Activated CD8-positive, alpha-beta memory T cell treated with anti-CD3 and anti-CD28 coated beads for 1 hour (primary cell): ENCODE measurements around the gene ENTPD2.

Experiments used
- DNase-seq, 2 donors: peaks; one replicate each; pipeline ENCODE4 v3.0.0-alpha.2; 2020; ENCODE audit warnings: low read depth in 1 of 2; ENCODE audit errors: extremely low read depth in 1 of 2

Gene ENTPD2

DNA sequence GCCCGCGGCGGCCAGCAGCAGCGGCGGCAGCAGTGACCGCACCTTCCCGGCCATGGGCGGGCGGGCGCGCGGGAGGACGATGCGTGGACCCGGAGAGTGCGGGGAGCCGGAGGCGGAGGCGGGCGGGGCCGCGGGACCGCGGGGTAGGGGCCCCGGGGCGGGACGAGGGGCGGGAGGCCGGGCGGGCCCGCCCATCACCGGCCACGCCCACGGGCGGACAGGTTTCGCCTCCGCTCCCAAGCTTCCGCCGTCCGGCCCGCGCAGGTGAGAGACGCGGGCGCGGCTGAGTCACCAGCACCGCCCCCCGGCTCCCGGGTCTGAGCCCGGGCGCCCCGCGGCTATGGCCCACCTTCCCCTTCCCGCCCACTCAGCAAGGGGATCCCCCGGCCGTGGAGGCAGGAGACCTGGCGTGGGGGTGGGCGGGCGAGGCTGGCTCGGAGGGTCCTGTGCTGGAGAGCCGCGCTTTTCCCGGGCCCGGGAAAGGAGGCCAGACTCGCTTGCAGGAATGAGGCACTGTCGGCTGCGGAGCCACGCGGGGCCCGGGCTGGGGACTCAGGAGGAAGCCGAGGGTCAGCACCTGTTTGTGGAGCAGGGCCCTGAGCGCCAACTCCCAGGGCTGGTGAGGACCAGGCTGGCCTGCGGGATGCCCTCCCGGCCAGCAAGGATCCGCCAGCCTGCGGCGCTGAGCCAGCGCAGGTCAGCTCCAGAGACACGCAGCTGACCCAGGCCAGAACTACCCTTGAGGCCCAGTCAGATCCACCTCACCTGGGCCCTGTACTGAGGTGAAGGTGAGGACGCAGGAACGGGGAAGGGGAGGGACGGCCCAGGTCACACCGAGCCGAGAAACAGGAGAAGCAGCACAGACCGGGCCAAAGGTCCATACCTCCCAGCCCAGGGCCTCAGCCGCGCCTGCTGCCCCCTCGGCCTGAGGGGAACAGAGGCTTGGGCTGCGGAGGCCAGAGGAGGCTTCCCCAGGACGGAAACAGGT is at the start of gene ENTPD2:
Gene ENTPD2, minus strand, starts transcription at position 118 of the 988 bp plus-strand sequence. Its CDS starts 64 bp downstream, at position 54.
- no peak for DNase-seq

DNA sequence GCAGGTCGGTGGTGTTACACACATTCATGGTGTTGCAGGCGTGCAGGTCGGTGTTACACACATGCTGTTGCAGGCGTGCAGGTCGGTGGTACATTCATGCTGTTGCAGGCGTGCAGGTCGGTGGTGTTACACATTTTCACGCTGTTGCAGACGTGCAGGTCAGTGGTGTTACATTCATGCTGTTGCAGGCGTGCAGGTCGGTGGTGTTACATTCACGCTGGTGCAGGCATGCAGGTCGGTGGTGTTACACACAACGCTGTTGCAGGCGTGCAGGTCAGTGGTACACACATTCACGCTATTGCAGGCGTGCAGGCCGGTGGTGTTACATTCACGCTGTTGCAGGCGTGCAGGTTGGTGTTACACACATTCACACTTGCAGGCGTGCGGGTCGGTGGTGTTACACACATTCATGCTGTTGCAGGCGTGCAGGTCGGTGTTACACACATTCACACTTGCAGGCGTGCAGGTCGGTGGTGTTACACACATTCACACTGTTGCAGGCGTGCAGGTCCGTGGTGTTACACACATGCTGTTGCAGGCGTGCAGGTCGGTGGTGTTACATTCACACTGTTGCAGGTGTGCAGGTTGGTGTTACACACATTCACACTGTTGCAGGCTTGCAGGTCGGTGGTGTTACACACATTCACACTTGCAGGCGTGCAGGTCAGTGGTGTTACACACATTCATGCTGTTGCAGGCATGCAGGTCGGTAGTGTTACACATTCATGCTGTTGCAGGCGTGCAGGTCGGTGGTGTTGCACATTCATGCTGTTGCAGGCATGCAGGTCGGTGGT is 49.5 kb upstream of the ENTPD2 start:
- no peak for DNase-seq

DNA sequence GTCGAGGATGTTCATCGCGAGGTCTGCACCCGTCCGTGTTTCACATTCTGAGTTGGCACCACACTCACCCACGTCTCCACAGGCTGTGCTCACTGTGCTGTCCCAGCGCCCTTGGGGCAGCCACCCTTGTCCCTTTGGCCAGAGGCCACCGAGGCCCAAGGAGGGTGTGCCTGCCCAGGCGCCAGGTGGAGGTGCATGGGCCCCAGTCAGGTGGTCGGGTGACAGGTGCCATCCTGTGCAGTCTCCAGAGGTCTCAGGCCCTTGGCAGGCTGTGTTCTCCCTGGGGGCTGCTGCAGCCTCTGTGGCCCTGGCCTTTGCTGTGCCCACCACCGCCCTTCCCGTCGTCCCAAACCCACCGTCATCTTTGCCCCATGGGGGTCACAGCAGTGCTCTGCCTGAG is 45.4 kb upstream of the ENTPD2 start:
- DNase-seq, result no peak

DNA sequence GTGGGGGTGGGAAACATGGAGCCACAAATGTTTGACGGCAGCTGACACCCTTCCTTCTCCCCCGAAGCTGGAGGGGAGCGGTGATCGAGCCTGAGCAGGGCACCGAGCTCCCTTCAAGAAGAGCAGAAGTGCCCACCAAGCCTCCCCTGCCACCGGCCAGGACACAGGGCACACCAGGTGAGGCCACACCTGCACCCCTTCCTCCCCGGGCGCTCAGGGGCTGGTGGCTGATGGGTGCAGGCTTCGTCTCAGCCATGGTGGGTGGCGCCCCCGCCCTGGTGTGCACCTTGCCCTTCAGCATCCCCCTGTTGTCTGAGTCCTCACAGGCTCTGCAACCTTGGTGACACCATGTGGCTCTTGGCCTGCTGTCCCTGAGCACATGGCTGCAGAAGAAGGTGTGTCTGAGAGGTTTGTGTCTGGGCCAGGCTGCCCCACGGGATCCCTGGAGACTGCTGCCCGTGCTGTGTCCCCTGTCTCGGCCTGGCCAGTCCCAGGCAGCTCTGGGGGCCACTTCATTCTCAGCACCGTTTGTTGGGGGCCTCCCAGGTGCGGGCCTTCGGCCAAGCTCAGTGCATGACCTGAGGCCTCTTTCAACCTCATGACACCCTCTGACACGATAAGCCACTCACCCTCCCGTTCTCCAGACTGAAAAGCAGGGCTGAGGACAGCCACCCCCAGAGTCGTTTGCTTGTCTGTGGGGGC is 44.1 kb upstream of the ENTPD2 start:
- DNase-seq, result no peak

DNA sequence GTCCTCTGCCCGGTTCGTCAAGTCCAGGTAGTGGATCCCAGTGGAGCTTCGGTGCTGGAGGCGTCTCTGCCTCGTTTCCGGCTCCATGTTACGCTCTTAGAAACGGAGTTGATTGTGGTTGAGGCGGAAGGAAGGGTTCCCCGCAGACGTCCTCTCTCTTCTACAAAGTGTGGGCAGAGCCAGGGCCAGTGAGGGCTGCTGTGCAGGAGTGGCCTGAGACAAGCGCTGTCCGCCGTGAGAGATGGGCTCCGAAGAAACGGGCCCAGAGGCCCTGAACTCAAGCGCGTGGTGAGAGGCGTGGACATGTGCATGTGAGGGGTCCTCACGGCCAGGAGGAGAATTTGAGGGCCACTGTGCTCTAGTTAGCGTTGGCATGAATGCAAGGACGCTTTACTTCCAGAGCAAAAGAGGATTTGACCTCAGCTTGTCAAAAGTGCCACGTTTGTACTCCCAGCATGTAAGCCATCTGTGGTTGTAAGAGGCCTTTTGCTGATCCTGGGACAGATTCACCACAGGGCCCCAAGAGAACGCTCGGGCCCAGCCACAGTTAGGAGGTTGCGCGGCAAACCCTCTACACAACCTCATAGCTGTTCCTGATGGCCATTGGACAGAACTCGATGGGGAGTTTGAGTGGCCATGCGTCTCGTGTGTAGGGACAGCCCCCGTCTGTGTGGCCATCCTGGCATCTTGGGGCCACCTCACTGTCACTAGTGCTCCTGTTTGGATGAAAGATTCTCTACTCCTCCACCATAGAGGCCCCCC is 43.1 kb upstream of the ENTPD2 start:
- no peak for DNase-seq

DNA sequence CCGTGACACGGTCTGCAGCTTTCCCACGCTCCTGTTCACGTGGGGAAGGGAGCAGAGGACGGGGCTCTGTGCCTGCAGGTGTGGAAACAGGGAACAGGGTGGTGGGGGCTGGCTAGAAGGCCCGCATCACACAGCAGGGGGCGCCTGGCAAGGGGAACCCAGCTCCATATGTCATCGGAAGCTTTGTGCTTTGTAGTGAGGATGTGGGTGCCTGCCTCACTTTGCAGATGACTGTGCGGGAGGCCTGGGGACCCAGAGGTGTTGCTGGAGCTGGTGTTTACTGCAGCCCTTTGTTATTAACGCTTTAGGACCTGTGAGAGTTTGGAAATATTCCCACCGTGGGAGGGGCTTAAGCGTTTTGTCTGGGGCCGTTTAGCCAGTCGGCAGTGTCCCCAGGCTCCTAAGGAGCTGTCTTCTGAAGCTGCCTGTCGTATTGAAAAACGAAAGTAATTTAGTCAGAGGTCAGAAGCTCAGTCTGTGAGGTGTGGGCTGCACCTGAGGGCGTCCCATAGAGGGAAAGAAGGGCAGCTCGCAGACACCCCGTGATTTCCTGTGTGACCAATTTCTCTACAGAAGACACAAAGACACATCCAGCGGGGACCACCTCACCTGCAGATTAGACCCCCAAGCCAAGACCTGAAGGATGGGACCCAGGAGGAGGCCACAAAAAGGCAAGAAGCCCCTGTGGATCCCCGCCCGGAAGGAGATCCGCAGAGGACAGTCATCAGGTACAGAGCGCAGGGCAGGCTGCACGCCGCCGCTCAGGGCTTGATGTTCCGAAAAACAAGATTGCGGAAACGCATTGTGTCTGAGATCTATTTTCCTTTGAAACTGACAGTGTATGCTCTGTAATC is 42.0 kb upstream of the ENTPD2 start:
- DNase-seq, result peak; percentile 72

DNA sequence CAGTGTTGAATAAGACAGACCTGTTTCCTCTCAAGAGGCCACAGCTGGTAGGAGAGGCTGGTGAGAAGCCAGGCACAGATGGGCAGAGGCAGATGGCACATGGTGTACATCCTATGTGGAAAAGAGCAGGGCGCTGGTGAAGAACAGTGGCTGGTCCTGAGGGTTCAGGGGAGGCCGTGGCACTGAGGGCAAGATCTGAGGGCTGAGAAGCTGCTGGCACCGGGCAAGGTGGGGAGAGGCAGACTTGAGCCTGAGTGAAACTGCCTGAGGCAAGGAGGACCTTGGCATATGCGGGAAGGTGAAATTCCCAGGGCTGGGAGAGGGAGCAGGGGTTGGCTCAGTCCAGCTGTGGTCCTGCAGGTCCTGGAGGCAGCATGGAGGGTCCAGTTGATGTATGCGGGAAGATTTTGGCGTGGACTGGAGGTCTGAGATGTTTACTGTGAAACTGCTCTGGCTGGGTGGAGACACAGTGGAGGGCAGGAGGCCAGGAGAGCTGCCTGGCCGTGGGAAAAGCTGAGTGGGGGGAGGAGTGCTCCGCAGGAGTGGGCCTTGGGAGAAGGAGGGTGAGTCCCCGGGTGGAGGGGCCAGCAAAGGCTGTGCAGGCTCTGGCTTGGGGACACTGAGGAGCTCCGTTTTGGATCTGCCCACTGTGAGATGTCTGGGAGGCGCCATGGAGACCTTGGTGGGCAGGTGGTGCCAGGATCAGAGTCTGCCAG is 35.5 kb upstream of the ENTPD2 start:
- DNase-seq, result no peak

DNA sequence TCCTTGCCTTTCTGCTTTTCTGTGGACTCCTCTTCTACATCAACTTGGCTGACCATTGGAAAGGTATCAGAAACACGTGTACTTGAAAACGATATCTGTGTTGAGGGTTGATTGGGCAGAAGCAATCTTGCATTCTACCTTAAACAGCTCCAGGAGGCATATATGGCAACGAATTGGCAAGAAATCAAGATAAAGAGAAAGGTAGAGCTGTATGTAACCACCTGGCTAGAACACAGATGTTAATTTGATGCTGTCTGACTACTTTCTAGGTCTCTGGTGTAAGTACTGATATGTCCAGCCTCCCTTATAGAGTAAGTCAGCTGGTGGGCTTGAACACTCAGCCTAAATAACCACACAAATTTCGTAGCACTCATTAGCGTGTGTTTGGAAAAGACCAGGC is 34.3 kb upstream of the ENTPD2 start:
- no peak for DNase-seq

DNA sequence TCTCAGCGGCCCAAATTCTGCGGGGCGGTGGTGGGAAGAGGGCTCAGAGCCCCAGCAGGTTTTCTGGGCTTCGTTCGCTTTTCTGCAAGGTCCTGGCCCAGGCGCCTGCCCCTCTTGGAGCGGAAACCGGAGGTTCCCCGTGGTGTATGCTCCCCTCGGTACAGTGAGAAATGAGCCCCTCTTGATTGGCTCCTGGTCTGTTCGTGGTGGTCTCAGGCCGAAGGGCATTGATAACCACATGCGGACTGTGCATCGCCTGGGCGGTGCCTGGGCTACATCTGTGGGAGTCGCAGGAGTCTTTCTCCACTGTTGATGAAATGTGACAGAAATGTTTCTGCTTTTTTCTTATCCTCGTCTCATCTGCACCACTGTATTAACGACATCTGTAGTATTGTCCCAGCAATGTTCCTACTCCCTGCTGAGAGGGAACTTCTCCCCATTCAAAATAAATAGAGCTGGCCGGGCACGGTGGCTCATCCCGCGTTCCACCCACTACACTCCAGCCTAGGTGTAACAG is 33.6 kb upstream of the ENTPD2 start:
- no peak for DNase-seq

DNA sequence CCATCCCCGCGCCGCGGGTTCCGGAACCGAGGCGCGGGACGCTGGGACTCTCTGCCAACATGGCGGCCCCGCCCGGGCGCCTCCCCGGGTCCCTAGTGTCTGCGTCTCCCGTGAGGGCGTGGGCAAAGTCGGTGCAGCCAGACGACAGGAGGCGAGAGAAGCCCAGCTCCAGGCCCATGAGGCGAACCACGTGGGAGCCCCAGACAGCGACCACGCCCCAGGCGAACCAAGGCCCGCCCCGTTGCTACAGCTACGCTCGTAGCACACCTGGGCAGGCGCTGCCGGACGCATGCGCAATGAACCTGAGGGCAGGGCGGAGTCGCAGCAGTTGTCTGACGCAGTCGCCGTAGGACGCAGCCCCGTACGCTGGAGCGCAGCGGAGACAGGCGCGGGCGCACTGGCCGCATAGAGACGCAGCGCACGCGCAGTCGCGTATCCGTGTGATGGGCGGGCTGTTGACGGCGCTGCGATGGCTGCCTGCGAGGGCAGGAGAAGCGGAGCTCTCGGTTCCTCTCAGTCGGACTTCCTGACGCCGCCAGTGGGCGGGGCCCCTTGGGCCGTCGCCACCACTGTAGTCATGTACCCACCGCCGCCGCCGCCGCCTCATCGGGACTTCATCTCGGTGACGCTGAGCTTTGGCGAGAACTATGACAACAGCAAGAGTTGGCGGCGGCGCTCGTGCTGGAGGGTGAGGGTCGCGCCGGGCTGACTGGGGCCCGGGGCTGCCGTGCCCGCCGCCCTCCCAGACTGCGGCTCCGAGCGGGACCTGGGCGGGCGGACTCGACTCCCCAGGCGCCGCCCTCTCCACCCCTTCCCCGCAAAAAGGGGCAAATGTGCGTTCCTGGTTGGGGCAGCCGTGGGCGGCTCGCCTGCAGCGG is 32.9 kb upstream of the ENTPD2 start, which contains the start of gene MAN1B1:
Gene MAN1B1, plus strand, starts transcription at position 455 of the 878 bp plus-strand sequence. Its CDS starts 15 bp downstream, at position 470.
- DNase-seq, result peak; percentile 99

DNA sequence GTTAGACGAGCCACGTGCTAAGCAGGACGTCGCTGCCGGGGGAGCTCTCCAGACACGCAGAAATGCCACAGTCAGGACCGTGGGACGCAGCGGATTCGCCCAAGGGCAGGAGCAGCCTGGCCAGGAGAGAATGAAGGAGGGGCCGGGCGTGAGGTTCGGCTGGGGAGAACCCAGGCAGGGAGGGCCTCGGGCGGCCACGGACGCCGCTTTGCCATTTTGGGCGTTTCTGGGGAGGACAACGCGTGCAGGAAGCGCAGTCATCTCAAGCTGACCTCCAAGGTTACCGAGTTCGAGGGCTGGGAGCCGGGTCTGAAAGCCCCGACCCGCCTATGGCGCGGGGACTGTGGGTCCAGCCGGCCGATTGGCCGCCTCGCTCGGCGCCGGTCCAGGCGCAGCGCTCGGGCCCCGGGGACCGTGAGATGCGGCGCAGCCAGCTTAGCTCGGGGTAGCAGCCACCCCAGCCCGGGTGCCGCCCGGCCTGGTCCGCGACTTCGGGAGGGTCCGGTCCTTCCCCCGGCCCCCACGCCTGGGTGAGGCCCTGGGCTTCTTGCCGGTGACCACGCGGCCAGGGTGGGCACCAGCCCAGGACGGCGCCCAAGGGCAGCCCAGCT is 32.2 kb upstream of the ENTPD2 start:
- no peak for DNase-seq

DNA sequence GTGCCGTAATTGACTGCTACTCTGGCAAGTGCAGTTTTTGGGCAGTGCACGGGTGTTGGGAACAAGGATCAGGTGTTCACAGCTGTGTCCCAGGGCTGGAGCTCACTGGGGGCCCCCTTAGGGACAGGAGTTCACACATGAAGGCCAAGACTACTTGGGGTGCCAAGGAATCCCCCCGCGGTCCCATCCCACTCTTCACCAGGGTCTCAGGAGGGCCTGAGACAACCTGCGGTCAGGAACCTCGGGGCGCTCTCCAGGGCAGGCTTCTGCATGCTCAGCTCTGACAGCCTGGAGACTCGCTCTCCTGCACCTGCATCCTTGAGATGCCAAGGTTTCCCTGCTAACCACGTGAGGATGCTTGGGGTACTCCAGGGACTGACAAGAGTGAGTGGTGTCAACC is 30.7 kb upstream of the ENTPD2 start:
- DNase-seq, result no peak

DNA sequence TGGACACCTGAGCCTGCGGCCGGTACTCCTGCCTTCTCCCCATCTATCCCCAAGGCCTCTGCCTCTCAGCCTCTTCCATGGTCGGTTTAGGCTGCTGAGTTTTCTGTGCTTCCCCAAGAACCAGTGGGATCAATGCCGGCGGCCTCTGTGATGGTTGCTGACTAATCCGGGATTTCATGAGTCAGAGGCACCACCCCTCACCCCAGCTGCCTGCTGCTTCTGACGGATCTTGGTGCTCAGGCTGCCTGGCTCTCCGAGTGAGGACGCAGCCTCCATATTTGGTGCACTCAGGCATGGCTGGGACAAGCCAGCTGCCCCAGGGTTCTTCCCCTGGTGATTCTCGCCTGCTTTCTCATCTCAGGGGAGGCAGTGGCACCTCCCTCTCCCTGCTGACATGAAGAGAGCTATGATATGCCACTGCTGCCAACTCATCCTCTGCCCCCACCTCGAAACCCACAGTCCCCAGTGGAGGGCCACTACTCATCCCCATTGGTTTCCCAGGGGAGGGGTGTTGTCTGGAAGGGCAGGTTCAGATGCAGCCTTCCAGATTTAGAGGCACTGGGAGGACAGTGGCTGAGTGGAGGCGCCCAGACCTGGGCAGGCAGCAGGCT is 29.6 kb upstream of the ENTPD2 start:
- no peak for DNase-seq

DNA sequence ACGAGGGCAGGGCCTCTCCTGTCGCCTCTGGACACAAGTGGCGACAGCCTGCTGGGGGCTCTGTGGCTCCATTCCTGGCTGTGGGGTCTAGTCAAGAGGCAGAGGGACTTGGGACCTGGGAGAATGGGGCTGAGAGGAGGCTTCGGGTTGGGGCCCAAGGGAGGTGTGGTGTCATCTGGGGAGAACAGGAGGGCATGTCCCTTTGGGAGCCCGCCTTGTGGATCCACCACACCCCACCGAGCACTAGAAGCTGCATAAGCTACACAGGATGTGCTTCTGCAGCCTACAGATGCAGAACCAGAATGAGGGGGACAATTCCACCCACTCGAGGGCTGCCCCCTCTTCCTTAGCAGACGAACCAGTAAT is 29.0 kb upstream of the ENTPD2 start:
- no peak for DNase-seq

DNA sequence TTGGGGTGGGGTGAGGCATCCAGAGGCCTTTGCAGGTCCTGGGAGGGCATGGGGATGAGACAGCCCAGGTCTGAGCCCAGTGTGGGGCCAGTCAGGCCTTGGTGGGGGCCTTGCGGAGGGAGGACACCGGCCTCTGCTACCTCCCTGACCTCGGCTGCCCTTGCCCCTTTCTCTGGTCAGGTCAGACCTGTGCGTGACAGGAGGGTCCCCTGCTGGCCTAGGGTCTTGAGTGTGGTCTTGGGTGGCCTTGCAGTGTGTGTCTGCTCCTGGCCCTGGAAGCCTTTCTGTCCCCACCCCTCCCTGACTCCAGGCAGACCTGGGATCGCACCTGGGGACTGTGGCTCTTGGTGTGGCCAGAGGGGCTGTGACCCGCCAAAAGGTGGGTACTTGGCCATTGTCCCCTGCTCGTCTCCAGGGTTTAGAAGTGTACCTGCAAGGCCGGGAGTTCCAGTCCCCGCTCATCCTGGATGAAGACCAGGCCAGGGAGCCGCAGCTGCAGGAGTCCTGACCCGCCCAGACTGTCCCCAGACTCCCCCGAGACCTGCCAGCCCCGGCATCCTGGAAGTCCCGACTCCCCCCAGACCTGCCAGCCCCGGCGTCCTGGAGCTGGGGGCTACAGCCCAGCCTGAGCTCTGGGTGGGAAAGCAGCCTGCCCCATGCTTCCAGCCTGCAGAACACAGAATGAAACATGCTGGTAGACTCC is 28.5 kb upstream of the ENTPD2 start:
- DNase-seq, result no peak
